ENCODE measurements around the gene HEXB.

HEXB gene

DNA sequence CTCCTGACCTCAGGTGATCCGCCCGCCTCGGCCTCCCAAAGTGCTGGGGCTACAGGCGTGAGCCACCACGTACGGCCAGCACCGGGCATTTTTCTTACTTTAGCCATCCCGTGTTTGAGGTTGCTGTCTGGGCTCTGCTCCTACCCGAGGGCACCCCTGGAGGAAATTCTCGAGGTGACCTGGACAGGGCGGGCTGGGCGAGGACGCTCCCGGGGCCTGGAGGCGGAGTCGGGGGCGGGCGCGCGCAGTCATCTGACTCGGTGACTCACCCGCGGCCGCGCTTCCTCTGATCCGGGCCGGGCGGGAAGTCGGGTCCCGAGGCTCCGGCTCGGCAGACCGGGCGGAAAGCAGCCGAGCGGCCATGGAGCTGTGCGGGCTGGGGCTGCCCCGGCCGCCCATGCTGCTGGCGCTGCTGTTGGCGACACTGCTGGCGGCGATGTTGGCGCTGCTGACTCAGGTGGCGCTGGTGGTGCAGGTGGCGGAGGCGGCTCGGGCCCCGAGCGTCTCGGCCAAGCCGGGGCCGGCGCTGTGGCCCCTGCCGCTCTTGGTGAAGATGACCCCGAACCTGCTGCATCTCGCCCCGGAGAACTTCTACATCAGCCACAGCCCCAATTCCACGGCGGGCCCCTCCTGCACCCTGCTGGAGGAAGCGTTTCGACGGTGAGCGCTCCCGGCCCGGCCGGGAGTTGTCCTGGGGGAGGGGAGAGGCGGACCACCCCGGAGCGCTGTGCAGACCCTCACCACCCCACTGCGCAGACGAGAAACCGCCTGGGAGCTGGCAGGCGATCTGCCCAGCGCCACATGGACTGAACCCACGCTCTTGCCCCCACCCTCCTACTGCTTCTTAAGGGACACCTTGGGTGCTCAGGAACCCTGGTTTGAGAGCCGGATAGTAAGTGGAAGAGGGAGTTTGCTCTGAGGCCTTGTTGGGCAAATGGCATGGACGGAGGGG lies at the start of gene HEXB:
Gene HEXB, plus strand, starts transcription at position 334 of the 952 bp plus-strand sequence. Its CDS starts 28 bp downstream, at position 362.
- peak in 57 of 58 donors; percentile 3 to 90 (median 69) for DNase-seq

DNA sequence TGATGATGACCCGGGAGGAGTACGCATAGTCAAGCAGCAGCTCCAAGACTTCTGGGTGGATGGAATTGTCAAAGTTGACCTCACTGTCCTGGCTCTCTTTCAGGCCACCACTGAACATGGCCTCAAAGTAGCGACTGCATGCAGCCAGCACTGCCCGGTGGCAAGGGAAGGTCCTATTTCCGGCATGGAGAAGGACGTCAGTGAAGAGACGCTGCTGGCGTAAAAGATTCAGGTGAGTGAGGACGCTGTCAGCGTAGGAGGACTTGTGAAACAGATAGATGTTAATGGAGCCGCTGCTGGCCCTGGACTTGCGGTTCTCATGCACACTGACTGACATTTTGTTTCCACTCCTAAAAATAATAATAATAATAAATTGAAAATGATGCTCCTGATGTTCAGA lies 48.9 kb upstream of the HEXB start:
- peak in 2 of 58 donors; percentile 11 to 20 for DNase-seq

DNA sequence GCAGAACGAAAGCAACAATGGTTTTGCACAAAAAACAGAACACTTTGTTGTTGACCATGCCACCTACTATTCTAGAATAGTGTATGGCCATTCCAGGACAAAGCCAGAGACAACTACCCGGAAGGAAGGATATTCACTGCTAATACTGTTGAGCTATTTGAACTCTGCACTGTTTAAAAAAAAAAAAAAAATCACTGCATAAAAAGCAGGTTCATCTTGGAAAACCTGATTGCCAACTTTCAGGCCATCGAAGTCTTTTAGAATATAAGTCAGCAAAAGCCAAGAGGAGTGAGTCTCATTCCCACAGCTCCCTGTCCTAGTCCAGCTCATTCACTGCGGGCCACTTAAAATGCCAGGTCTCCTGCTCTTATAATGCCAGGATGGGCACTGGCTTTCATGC lies 48.5 kb upstream of the HEXB start:
- no peak for DNase-seq

DNA sequence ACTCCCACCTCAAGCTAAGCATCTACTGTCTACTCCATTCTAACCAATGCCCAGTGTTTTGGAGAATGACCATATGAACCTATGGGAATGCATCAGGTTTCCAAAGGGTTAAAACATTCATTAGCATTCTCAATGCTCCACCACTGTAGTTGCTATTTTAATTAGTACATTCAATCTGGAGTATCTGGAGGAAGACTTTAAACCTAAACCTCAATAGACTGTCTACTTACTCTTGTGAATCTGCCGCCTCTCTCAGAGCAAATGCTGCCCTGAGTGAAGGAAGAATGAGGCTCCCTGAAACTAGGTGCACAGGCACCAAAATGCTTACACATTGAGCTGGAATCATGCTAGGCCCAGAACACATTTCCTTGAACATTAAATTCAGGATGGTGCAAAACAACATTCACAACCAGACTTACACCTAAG lies 46.5 kb upstream of the HEXB start:
- no peak for DNase-seq

DNA sequence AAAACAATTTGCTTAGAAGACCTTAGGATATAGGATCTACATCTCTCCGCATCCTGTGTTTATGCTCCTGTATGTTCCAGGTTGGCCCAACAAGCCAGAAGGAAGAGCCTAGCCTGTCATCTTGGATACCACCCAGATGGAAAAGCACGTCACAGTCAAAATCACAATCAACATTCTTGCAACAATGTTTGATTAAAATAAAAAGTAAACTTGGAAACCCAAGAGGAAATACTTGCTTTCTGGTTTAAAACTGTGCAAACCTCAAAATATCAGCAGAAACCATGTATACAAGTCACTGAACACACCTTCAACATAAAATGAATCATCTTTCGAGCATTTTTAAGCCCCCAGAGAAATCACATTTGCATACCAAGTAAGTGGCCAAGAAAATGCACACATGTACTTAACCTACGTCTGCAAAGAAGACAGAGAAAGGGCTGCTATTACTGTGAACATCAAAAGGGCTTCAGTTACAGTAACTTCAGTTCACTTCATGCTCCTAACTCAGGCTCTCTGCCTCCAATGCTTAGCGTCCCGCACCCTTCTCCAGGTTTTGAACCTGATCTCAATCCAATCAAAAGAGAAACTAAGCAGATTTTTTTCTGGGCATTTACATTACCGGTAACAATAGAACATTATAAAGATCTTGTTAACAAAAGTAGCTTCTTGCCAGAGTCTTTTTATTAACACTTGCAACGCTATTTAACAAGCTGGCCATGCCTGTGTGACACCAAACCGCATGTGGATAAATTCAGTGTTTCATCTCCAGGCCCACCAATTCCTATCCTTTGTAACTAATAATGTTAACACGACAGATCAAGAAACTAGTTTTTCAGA lies 45.8 kb upstream of the HEXB start:
- no peak for DNase-seq

DNA sequence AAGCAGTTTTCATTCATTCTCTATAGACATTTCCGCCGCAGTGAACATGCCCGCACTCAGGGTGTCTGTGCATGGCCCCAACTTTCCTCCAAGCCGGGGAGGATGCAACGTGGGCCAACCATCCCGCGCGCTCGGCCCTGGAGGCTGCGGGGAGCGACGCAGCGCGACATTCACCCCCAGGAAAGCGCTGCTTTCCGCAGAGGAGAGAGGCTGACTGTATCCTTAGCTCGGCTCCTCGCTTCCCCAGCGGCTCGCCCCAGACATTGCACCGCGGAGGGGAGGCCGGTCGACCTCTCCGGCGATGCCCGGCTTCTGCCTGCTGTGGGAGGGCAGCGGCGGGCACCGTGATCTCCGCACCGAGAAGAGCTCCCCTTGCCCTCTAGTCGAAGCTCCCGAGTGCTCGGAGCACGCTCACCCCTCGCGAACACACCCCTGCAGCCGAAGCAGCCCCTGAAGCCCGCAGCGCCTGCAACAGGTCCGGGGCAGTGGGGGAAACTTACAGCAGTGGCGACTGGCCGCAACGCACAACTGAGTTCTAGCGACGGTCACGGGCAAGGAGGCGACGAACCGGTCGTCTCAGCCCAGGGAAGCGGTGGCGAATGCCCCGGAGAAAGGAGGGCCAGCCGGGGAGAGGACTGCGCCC lies 45.1 kb upstream of the HEXB start:
- DNase-seq: peak in 16 of 58 donors; percentile 7 to 81 (median 54)

DNA sequence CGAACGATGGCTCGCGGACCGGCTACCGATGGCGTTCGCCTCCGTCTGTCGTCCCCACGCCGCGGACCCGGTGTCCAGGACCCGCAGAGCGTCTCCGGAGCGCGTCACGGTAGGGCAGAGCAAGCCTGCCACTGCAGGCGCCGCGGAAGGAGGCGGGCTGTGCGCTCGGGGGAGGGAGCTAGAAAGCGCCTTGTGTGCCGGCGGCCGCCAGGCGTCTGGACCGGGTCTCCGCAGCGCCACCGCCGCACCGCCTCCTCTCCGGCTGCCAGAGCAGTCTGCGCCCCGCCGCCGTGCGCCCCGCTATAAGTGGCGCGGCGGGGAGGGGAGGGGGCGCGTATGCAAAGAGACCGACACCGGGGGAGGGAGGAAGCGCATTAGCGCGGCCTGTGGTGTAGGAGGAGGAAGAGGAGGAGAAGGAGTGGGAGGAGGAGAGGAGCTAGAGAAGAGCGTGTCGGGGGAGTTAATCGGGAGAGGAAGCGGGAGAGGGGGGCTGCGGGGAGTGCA lies 44.5 kb upstream of the HEXB start, which contains the start of gene ENC1:
Gene ENC1, minus strand, starts transcription at position 279 of the 504 bp plus-strand sequence. CDS start 4,243 bp downstream, outside the sequence.
- peak in 56 of 58 donors; percentile 45 to 90 (median 75) for DNase-seq

DNA sequence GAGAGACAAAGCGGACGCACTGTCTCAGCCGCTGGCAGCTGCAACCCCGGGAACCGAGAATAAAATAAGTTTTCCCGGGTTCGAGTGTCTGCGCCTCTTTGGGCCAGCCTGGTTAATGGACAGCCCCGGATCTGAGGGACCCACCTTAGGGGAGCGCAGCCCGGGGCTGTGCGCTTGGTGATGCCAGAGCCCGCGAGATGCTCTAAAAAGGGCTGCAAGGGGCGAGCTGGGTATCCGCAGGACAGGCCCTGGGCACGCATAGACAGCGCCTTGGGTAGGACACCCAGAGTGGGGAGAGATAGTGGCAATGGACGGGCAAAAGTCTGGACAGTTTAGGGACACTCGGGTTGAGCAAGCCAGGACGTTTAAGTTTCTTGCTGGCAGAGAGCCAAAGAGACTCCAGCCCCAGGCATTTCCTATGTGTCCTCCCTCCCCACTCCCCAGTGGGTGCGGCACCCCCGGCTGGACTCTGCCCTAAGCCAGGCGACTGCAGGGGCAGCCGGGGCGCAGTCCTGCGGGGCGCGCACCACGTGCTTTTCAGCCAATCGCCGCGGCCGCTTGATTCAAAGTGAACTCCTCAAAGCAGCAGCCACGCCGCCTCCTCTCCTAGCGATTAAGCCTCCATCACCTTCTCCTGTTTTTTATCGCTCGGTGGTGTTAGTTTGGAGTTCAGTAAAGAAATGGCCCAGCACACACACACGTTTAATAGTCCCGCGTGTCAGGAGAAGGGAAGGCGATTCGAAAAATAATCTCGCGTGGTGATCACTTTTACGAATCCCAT lies 43.9 kb upstream of the HEXB start:
- peak in 56 of 58 donors; percentile 27 to 82 (median 60) for DNase-seq

DNA sequence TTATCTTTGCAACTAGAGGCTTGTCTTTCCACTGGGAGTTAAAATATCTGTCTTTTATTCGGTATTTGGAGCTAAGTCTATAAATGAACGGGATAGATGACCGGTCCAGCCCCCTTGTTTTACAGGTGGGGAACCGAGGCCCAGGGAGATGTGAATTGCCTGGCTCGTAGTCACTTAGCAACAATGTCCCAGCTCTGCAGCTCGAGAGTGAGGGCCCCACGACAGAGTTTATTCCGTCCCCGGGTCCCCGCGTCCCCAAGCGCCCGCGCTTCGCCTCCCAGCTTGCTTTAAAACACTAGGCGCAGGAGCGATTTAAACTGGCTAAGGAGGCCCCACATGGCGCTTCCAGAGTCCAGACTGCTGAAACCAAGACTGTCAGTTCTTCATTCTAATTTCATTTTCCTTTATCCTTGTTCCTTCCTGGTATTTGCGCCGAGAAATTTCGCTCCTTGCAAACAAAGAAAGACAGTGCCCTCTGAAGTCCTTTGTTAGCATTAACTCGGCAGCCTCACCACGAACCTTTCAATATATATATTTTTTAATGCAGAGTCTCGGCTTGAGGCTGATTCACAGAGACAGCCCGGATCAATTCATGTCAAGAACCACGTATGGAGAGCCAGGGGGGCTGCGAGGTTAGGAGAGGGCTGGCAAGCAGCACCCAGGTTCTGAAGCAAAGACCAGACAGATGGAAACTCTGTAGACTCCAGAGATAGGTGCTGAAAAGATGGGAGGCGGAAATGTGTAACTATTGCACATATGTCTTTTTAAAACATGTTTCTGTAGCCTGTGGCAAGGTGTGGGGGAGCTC lies 43.1 kb upstream of the HEXB start:
- DNase-seq: peak in 37 of 58 donors; percentile 9 to 70 (median 37)

DNA sequence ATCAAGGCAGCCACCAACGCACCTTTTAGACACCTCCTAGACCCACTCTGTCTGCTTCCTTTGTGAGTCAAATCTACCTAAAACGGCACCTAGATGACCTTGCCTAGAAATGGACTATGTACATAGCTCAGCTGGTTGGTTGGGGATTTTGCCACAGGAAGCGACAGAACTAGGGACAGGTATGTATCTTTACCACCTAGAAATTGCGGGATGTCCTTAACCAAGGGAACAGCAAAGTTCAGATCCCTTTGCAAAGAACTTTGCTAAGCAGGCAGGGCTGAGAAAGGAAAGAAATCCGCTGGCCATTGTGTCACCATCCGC lies 42.5 kb upstream of the HEXB start:
- no peak for DNase-seq

DNA sequence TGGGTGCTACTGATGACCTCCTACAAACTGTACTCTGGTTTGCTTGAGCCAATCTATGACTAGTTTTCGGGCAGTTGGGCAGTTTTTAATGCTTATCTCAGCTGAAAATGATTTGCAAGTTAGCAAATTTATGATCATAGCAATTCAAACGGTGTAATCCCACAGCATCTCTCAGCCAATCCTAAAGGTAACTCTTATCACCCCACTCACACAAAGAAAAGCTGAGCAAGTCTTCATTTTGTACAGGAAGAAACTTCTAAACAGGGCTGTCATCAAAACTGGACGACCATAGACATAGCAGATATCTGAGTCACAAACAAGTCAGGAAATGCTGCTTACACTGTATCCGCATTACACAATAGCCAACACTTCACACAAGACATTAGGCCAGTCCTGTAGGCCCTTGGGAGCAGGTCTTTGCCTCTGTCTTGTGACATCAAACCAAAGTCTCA lies 41.9 kb upstream of the HEXB start:
- DNase-seq: no peak

DNA sequence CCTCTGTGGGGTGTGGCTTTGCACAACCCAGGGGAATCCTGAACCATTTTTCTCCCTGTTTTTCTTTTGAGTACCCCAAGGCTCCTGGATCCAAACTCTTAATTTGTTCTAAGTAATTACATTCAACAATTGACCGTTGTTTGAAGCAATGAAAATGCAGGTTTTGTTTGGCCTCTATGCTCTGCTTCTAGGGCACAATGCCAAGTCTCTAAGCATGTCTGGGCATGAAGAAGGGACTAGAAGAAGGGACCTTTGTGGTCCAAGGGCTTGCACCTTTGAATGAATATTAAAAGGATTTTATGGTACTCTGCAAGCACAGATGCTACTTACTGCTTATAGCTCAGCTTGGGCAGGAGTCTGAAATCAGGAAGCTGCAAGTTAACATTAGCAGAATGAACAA lies 37.9 kb upstream of the HEXB start:
- DNase-seq: peak in 2 of 58 donors; percentile 8 to 20

DNA sequence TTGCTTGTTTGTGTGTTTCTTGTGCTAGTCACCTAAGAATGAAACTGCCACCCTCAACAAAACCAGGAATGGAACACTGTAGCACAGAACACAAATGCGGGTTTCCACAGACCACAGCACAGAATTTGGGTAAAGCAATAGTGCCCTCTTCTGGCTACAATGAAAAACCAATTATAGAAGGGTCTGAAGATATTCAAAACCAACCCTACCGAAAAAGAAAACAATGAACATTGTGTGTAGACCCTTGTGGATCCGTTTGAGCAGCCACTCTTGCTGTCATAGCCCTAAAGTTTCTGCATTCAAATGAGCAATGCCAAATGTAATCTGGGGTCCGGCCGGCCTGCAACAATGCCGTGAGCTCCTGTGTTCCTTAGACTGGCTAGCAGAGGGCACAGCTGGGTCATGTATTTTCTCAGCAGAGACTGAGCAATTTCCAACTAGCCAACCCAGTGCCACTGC lies 36.2 kb upstream of the HEXB start:
- peak in 10 of 58 donors; percentile 12 to 73 (median 34) for DNase-seq

DNA sequence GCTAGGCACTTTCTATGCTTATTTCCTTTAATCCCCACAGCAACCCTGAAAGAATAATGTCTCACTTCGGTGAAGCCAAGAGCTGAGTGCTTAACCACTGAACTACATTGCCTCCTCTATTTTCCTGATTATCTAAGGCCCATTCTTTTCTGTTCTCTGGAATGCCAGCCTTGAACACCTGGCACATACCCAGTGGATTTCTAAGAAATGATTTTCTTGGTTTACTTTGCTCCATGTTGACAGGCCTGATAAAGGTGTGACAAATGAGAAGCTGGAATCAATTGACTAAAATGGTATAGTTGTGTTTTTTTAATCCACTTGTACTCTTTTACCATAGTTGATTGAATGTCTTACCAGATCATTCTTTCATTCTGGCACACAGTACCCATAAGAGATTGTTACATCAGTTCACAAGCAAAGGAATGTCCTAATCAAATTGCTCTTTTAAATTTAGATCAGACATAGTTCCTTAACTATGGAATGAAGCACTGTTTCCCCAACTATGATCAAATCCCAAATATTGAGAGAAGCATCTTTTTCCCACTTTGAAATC lies 35.5 kb upstream of the HEXB start:
- no peak for DNase-seq

DNA sequence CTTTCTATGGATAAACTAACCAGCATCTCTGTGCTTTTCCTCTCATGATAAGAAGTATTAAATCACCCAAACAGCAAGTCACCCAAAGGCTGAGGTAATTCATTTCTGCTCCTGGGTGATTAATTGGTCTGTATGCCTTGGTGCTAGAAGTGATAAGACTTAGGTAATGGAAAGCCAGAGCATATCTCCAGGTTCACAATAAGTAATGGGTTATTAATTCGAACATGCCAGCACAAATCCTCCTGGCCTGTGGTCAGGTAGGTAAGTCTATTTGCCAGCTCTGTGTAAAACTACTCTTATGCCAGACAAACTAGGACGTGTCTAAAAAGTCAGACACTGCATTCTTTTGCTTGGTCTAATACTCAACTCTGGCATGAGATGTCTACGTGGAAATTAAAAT lies 33.3 kb upstream of the HEXB start:
- no peak for DNase-seq

DNA sequence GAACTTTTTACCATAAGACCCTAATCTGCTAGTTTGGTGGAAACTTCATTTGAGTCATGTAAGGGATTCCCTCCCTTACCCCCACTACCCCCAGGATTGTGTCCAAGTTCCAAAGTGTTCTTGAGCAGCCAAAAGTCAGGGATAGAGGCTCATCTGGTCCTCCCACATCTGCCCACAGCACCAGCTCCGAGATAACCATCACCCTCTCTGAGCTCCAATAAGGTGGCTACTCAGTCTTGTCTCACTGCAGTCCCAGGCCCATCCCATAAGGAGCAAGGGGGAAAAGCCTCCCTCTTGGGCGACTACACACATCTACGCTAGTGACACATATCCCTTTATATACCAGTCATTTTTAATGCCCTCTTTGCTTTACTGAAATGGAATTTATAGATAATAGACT lies 32.5 kb upstream of the HEXB start:
- DNase-seq: no peak

DNA sequence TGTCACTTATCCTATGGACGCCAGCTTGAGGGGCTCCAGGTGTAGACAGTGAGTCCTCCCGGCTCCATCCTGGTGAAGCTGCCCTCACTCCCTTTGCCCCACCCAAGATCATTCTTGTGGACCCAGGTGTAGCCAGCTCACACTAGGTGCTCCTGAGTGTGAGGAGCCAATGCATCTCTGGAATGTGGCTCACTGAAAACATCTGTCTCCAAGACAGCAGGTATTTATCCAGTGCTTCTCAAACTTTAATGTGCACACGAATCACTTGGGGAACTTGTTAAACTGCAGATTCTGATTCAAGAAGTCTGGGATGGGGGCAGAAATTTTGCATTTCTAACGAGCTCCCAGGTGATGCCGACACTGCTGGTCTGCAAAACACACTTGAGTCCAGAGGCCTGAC lies 31.0 kb upstream of the HEXB start:
- DNase-seq: no peak

DNA sequence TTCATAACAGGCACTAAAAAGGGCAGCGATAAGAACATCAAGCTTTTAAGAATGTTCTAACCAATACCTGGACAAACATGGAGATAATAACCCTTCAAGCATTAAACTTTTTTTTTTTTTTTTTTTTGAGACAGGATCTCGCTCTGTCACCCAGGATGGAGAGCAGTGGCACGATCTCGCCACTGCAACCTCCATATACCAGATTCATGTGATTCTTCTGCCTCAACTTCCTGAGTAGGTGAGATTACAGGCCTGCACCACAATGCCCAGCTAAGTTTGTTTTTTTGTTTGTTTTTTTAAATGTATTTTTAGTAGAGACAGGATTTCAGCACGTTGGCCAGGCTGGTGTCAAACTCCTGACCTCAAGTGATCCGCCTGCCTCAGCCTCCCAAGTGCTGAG lies 29.8 kb upstream of the HEXB start:
- no peak for DNase-seq

DNA sequence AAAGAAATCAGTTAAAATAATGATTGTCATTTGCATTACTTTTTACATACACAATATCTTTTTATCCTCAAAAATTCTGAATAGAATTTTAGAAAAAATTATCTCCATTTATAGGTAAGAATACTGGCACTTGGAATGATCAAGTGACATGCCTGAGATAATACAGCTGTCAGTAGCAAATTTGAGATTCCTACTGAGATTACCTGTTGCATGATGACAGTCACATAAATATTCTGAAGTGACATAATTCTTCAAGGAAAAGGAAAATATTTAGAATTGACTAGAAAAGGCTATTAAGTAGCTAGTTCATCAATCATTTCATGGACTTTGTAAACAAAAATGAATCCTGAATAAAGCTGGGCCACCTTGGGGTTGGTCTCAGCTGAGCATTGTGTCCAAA lies 29.3 kb upstream of the HEXB start:
- DNase-seq: no peak

Measured in anterior cingulate cortex (tissue), 58 donors.